ENCODE measurements around the gene COL1A2.

Gene COL1A2

DNA sequence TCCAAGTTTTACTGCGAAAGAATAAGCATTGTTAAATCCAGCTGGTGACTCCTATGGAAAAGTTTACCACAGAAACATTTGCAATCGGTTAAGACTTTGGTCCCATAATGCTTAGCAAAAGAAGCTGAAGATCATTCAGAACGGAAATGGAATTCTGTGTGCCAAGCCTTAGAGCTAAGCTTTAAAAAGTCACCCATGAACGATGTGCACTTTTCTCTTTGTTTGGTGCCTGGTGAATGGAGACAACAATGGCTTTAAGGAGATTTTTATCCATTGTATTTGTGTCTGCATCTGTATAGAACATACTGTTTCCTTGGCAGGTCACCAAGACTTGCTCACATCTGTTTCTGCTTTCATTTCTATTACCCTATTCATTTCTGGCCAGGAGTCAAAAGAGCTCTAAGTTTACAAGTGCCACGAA is 26.3 kb upstream of the COL1A2 start:
- DNase-seq (ENCODE audit: low spot score), result no peak
- H3K27me3 Mint-ChIP-seq (ENCODE audit: low read depth), result no peaks in the 10 kb centered on the region
- H3K27ac Mint-ChIP-seq, result no peak overlapping the region
- H3K4me1 Mint-ChIP-seq (ENCODE audit: low read depth), result no peaks in the 10 kb centered on the region
- H3K36me3 Mint-ChIP-seq (ENCODE audit: low read depth), result no peaks in the 10 kb centered on the region
- H3K9me3 Mint-ChIP-seq, result no peaks in the 10 kb centered on the region
- no peak overlapping the region for H3K4me3 Mint-ChIP-seq

DNA sequence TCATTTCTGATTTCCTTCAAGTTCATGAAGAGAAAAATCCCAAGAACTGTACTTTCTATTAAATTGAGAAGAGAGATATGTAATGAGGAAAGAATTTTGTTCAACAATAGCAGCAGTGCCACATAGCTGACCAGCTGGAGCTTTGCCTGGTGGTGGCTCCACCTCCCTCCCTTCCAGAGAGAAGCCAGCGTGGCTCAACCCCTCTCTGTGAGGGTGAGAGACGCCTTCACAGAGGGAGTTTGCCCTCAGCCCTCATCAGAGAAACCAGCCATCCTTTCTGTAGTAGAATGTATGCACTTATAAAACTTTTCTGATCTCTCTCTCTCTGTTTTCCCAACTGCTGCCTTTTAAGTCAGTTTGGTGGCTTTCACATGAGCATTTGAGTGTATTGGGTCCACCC is 20.5 kb upstream of the COL1A2 start:
- H3K36me3 Mint-ChIP-seq (ENCODE audit: low read depth), result no peaks in the 10 kb centered on the region
- H3K27me3 Mint-ChIP-seq (ENCODE audit: low read depth), result peaks cover 2% of the 10 kb centered on the region
- peaks cover 1% of the 10 kb centered on the region for H3K4me1 Mint-ChIP-seq (ENCODE audit: low read depth)
- H3K9me3 Mint-ChIP-seq, result no peaks in the 10 kb centered on the region
- no peak overlapping the region for H3K4me3 Mint-ChIP-seq
- DNase-seq (ENCODE audit: low spot score), result no peak
- no peak overlapping the region for H3K27ac Mint-ChIP-seq

DNA sequence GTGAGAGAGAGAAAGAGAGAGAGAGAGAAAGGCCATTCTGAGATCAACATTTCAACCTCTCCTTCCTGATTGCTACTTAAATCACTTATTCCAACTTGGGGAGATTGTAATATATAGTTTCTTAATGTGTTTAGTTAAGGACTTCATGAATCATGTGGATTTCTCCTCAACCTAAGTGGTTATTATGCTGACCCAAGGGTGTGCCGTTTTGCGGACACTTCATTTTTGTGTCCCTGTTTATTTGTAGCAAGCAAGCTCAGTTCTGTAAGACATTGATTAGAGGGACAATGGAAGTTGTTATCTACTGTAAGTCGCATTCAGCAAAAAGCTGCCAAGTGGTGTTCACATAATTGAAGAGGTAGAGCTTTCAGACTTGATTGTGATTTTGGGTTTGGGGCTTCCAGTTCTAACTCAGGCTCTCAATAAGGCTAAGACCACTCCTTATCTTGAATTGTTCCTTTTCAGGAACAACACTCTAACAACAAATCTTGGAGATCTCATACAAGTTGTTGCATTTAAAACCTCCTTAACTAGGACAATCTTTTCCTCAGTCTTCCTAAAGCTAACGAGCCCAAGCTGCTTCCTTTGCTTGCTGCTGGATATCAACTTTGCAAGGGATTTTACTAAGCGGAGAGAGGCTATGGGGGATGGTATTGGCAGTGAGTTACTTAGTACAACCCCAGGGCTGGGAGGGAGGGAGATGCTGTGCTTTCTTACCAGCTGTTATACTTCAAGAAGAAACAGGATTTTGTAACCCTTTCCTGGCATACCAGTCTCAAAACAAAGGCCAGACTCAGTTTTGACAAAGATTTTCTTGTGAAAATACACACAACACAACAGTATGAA is 19.8 kb upstream of the COL1A2 start:
- Mint-ChIP-seq H3K27ac (no peak overlapping the region), H3K27me3 (ENCODE audit: low read depth) (peaks cover 2% of the 10 kb centered on the region), H3K9me3 (no peaks in the 10 kb centered on the region), H3K4me3 (no peak overlapping the region), H3K4me1 (ENCODE audit: low read depth) (peaks cover 1% of the 10 kb centered on the region), H3K36me3 (ENCODE audit: low read depth) (no peaks in the 10 kb centered on the region)
- no peak for DNase-seq (ENCODE audit: low spot score)

DNA sequence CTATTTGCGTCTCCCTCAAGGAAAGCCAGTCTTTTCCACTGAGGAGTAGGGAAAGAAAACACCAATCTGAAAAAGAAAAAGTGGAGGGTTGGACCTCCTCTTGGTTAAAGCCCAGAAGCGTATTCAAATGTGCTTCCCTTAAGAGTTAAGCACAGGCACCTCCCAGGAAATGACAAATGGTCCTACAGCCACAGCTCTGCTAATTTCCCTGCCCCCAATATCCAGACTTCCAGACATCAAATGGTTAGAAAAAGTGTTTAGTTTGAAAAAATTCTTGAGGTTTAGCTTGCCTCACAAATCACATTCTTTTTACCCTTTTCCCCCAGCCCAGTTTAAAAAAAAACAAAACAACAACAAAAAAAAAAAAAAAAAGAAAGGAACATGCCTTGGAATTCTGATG is 19.0 kb upstream of the COL1A2 start:
- H3K27ac Mint-ChIP-seq, result no peak overlapping the region

DNA sequence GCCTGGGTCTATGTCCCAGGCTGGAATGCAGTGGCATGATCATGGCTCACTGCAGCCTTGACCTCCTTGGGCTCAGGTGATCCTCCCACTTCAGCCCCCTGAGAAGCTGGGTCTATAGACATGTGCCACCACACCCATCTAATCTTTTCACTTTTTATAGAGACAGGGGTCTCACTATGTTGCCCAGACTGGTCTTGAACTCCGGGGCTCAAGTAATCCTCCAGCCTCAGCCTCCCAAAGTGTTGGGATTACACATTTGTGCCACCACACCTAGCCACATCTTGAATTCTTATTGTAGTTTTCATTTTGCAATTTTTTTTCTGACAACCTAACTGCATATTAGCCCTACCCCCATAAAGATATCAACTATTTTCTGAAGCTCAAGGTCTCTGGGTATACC is 18.4 kb upstream of the COL1A2 start:
- Mint-ChIP-seq H3K36me3 (ENCODE audit: low read depth) (no peaks in the 10 kb centered on the region), H3K27ac (no peak overlapping the region)

More for the DNA sequence above, 19.0 kb upstream of the COL1A2 start:
- DNase-seq (ENCODE audit: low spot score), result no peak
- H3K36me3 Mint-ChIP-seq (ENCODE audit: low read depth), result no peaks in the 10 kb centered on the region
- H3K4me1 Mint-ChIP-seq (ENCODE audit: low read depth), result peaks cover 1% of the 10 kb centered on the region
- H3K27me3 Mint-ChIP-seq (ENCODE audit: low read depth), result peaks cover 2% of the 10 kb centered on the region
- H3K9me3 Mint-ChIP-seq, result no peaks in the 10 kb centered on the region
- H3K4me3 Mint-ChIP-seq, result no peak overlapping the region

DNA sequence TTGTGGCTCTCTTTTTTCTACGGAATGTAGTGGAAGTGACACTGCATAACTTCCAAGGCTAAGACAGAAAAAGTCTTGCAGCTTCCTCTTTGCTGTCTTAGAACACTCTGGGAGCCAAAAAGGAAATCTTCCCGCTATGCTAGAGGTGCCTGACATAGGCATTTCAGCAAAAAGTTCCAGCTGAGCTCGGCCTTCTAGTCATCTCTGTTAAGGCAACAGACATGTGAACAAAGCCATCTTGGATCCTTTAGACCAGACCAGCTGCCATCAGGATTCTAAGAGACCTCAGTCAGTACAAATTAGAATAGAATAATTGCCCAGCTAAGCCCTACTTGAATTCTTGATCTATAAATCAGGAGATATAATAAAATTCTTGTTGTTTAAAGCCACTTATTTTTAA is 16.3 kb upstream of the COL1A2 start:
- Mint-ChIP-seq H3K27me3 (ENCODE audit: low read depth) (peaks cover 2% of the 10 kb centered on the region), H3K4me1 (ENCODE audit: low read depth) (peaks cover 1% of the 10 kb centered on the region), H3K4me3 (no peak overlapping the region), H3K27ac (no peak overlapping the region), H3K9me3 (no peaks in the 10 kb centered on the region), H3K36me3 (ENCODE audit: low read depth) (no peaks in the 10 kb centered on the region)
- no peak for DNase-seq (ENCODE audit: low spot score)

More for the DNA sequence above, 18.4 kb upstream of the COL1A2 start:
- peaks cover 2% of the 10 kb centered on the region for H3K27me3 Mint-ChIP-seq (ENCODE audit: low read depth)
- no peak for DNase-seq (ENCODE audit: low spot score)
- H3K4me3 Mint-ChIP-seq, result no peak overlapping the region
- peaks cover 1% of the 10 kb centered on the region for H3K4me1 Mint-ChIP-seq (ENCODE audit: low read depth)
- no peaks in the 10 kb centered on the region for H3K9me3 Mint-ChIP-seq

DNA sequence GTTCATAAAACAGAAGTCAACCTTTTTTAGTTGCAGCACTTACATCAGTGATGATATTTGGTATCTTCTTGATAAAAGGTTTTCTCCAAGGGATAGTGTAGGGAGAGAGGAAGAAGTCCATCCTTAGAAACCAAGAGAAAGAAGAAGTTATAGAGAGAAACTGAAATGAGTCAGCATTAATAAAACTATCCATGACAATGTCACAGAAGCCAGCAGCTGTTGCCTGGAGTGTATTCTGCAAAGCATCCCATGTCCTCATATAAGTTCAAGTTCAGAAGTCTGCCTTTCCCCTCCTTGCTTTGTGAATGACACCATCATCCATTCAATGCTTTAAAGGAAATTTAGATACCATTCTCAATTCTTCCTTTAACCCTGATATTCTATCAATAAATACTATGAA is 14.4 kb upstream of the COL1A2 start:
- Mint-ChIP-seq H3K4me3 (no peak overlapping the region), H3K9me3 (no peaks in the 10 kb centered on the region), H3K27me3 (ENCODE audit: low read depth) (no peaks in the 10 kb centered on the region), H3K4me1 (ENCODE audit: low read depth) (peaks cover 1% of the 10 kb centered on the region), H3K36me3 (ENCODE audit: low read depth) (no peaks in the 10 kb centered on the region), H3K27ac (no peak overlapping the region)
- no peak for DNase-seq (ENCODE audit: low spot score)

DNA sequence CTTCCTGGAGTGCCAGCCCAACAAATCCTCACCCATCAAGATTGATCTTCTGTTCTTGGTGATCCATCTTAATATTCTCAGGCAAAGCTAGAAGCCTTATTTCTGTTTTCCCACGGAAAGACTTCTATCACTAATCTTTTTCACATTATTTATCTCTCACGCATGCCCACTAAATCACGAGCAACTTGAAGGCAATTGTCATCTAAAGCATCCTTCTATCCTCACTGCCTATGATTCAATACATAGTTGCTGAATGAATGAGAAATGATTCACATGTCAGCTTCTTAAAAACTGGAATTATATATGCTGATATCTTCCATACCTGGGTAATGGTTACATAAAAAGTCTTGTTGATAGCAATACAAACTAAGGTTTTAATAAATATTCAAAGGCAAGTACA is 12.6 kb upstream of the COL1A2 start:
- Mint-ChIP-seq H3K36me3 (ENCODE audit: low read depth) (no peaks in the 10 kb centered on the region), H3K27me3 (ENCODE audit: low read depth) (peaks cover 2% of the 10 kb centered on the region), H3K9me3 (no peaks in the 10 kb centered on the region), H3K27ac (no peak overlapping the region), H3K4me1 (ENCODE audit: low read depth) (no peaks in the 10 kb centered on the region), H3K4me3 (no peak overlapping the region)
- no peak for DNase-seq (ENCODE audit: low spot score)

DNA sequence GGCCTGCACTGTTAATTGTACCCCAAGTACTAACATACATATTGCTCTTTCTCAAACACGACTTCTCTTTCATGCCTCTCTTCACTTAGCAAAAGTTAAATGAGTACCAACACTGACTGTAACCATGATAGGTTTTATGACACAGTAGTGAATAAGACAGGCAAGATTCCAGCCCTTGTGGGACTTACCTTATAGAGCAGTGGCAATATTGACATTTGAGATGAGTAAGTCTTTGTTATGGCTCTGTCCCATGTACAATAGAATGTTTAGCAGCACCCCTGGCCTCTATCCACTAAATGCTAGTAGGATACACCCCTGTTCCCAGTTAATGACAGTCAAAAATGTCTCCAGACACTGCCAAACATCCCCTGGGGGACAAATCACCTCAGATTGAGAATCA is 11.9 kb upstream of the COL1A2 start:
- DNase-seq (ENCODE audit: low spot score), result no peak

DNA sequence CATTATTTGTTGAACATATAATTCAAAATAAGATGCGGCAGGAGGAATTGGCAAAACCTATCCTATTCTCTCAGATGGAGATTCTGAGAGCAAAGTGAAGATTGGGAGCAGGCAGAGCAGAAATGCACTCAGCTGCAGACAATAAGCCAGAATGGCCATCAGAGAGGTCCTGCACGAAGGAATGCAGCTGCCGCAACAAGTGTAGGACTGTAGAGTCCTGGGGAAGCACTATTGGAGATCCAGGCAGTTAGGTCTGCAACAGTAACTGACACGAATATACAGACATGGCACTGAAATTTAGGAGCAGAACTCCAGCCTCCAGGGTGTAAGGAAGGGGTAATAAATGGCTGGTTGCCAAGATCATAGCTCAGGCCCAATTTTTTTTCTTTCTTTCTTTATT is 10.4 kb upstream of the COL1A2 start:
- H3K27me3 Mint-ChIP-seq (ENCODE audit: low read depth), result peaks cover 2% of the 10 kb centered on the region
- no peak overlapping the region for H3K4me3 Mint-ChIP-seq
- no peaks in the 10 kb centered on the region for H3K9me3 Mint-ChIP-seq
- DNase-seq (ENCODE audit: low spot score), result no peak
- H3K36me3 Mint-ChIP-seq (ENCODE audit: low read depth), result no peaks in the 10 kb centered on the region
- no peaks in the 10 kb centered on the region for H3K4me1 Mint-ChIP-seq (ENCODE audit: low read depth)
- H3K27ac Mint-ChIP-seq, result no peak overlapping the region

More for the DNA sequence above, 11.9 kb upstream of the COL1A2 start:
- H3K4me3 Mint-ChIP-seq, result no peak overlapping the region
- H3K9me3 Mint-ChIP-seq, result no peaks in the 10 kb centered on the region
- H3K27ac Mint-ChIP-seq, result no peak overlapping the region
- H3K4me1 Mint-ChIP-seq (ENCODE audit: low read depth), result no peaks in the 10 kb centered on the region
- no peaks in the 10 kb centered on the region for H3K36me3 Mint-ChIP-seq (ENCODE audit: low read depth)
- H3K27me3 Mint-ChIP-seq (ENCODE audit: low read depth), result peaks cover 2% of the 10 kb centered on the region

DNA sequence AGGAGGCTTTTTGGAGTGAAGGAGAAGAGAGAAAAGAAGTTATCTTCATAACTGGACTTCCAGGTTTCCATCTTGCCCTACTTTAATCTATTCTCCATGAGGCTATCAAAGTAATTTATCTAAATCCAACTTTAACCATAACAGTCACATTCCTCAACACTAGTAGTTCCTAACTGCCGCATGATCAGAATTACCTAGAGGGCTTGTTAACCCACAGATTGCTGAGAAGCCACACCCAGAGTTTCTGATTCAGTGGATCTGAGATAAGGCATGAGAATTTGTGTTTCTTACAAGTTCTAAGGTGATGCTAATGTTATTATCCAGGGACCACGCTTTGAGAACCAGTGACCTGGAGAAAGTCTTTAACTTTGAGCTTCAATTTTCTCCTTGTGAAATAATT is 8.3 kb upstream of the COL1A2 start:
- peaks cover 2% of the 10 kb centered on the region for H3K27me3 Mint-ChIP-seq (ENCODE audit: low read depth)
- no peak overlapping the region for H3K27ac Mint-ChIP-seq
- no peaks in the 10 kb centered on the region for H3K9me3 Mint-ChIP-seq

DNA sequence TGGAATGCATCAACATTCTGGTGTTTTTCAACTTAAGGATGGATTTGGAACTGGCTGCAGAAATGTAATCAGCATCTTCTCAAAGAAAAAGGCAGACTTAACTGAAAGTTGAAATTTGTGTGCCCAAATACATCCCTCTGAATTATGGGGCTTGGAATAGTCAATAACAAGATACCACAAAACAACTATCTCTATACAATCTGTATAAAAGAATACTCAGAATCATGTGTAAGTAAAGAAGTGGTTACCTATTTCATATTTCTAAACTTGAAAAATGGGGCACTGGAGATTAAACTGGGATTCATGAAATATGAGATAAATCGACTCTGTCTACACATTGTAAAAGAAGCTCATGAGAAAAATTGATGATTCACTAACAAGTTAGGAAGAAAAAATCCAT is 6.2 kb upstream of the COL1A2 start:
- Mint-ChIP-seq H3K4me1 (ENCODE audit: low read depth) (peaks cover 21% of the 10 kb centered on the region), H3K4me3 (no peak overlapping the region), H3K9me3 (no peaks in the 10 kb centered on the region), H3K27me3 (ENCODE audit: low read depth) (peaks cover 2% of the 10 kb centered on the region), H3K27ac (no peak overlapping the region), H3K36me3 (ENCODE audit: low read depth) (no peaks in the 10 kb centered on the region)
- DNase-seq (ENCODE audit: low spot score), result no peak

More for the DNA sequence above, 8.3 kb upstream of the COL1A2 start:
- DNase-seq (ENCODE audit: low spot score), result no peak
- Mint-ChIP-seq H3K4me1 (ENCODE audit: low read depth) (peaks cover 2% of the 10 kb centered on the region), H3K4me3 (no peak overlapping the region), H3K36me3 (ENCODE audit: low read depth) (no peaks in the 10 kb centered on the region)

DNA sequence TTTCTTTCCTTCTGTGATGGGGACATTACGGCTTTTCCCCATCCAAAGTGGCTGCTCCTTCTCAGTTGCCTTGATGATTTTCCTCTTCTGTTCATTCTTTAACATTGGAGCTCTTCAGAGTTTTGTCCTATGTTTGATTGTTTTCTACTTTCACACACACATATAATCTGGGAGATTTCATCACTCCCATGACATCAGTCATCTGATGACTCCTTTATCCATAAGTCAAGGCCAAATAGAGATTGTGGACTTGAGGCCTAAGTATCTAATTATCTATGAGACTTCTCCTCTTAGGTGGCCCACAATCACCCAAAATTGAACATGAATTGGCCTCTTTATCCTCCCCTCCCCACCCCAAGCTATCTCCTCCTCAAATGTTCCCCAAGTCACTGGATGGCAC is 5.3 kb upstream of the COL1A2 start:
- Mint-ChIP-seq H3K36me3 (ENCODE audit: low read depth) (no peaks in the 10 kb centered on the region), H3K4me1 (ENCODE audit: low read depth) (peaks cover 21% of the 10 kb centered on the region), H3K9me3 (no peaks in the 10 kb centered on the region), H3K4me3 (no peak overlapping the region), H3K27me3 (ENCODE audit: low read depth) (peaks cover 2% of the 10 kb centered on the region), H3K27ac (no peak overlapping the region)
- DNase-seq (ENCODE audit: low spot score), result no peak

DNA sequence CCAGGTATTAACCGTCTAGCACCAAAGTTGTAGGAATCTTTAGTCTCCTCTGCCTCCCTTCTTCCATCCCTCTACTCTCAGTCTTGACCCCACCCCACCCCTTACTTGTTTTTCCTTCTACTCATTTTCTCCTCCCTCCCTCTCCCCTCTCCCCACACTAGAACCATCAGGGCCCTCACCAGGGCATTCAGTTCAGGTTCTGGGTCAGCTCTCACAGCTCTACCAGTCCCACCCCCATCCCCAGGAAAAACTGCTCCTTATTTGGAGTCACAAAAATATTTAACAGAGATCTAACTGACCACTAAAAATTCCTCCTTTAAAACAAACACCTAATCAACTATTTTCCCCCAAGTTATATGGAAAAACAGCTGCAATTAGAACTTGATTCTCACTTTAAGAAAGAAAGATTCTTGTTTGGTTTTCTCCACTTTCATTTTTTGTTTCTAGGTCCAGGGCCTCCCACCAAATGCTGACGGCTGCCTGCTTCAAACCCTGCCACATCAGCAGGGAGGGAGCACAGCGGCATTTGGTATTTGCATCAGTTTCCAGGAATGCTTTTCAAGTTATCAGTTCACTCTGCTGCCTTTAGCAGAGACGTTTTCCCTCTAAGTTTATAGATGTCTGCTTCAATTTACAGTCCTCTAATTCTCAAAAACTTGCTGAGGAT is 2.8 kb upstream of the COL1A2 start:
- Mint-ChIP-seq H3K9me3 (no peaks in the 10 kb centered on the region), H3K27me3 (ENCODE audit: low read depth) (peaks cover 3% of the 10 kb centered on the region), H3K4me1 (ENCODE audit: low read depth) (peaks cover 26% of the 10 kb centered on the region), H3K4me3 (peak overlapping the region; percentile 79), H3K36me3 (ENCODE audit: low read depth) (no peaks in the 10 kb centered on the region), H3K27ac (peak overlapping the region; percentile 89)
- peak; percentile 22 for DNase-seq (ENCODE audit: low spot score)

Measured in T-helper 2 cell treated with Interferon-gamma antibody and Interleukin-4, amounts not matched to agents 5 μg/mL and 100 μg/mL, for 36 hours (primary cell).